ENCODE results near the gene PCNX1.

Gene PCNX1

DNA sequence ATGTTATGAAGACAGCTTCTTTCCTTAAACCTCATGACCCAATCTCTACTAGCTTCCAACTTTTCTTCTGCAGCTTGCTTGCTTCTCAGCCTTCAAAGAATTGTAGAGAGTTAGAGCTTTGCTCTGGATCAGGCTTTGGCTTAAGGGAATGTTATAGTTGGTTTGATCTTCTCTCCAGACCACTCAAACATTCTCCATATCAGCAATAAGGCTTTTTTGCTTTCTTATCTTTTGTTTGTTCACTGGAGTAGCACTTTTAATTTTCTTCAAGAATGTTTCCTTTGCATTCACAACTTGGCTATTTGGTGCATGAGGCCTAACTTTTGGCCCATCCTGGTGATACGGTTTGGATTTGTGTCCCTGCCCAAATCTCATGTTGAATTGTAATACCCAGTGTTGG, 163.8 kb downstream of the PCNX1 start:
- peaks cover 58% of the 10 kb centered on the region for H3K36me3 ChIP-seq (ENCODE audit: insufficient read depth, low read depth, low read length)
- no peaks in the 10 kb centered on the region for H3K9me3 ChIP-seq (ENCODE audit: insufficient read depth, low read depth, low read length)
- H3K9ac ChIP-seq (ENCODE audit: low read depth, low read length): no peak overlapping the region
- no peak overlapping the region for H3K27ac ChIP-seq (ENCODE audit: low read length)
- H3K4me3 ChIP-seq (ENCODE audit: low read length): no peak overlapping the region
- no peaks in the 10 kb centered on the region for H3K4me1 ChIP-seq (ENCODE audit: insufficient read depth, low read length)
- no peaks in the 10 kb centered on the region for H3K27me3 ChIP-seq (ENCODE audit: insufficient read depth, low read length)

- no peaks in the 10 kb centered on the region for H3K4me1 ChIP-seq (ENCODE audit: insufficient read depth, low read length)
- H3K27me3 ChIP-seq (ENCODE audit: insufficient read depth, low read length): no peaks in the 10 kb centered on the region
- no peak overlapping the region for H3K4me3 ChIP-seq (ENCODE audit: low read length)
- peaks cover 72% of the 10 kb centered on the region for H3K36me3 ChIP-seq (ENCODE audit: insufficient read depth, low read depth, low read length)
- no peak overlapping the region for H3K9ac ChIP-seq (ENCODE audit: low read depth, low read length)
- no peak overlapping the region for H3K27ac ChIP-seq (ENCODE audit: low read length)
- peaks cover 18% of the 10 kb centered on the region; the same call in 1 of the 2 replicates for H3K9me3 ChIP-seq (ENCODE audit: insufficient read depth, low read depth, low read length)
Observed at GRCh38 chr14:71076462-71077092, 169.3 kb downstream of the PCNX1 start.

GRCh38 chr14:71078500-71078899, 171.2 kb downstream of the PCNX1 start:
- Histone ChIP-seq H3K4me1 (ENCODE audit: insufficient read depth, low read length) (no peaks in the 10 kb centered on the region), H3K36me3 (ENCODE audit: insufficient read depth, low read depth, low read length) (peaks cover 54% of the 10 kb centered on the region), H3K9me3 (ENCODE audit: insufficient read depth, low read depth, low read length) (peaks cover 18% of the 10 kb centered on the region; the same call in 1 of the 2 replicates), H3K4me3 (ENCODE audit: low read length) (no peak overlapping the region), H3K27me3 (ENCODE audit: insufficient read depth, low read length) (no peaks in the 10 kb centered on the region), H3K27ac (ENCODE audit: low read length) (no peak overlapping the region), H3K9ac (ENCODE audit: low read depth, low read length) (no peak overlapping the region)

GRCh38 chr14:71086567-71086966, 179.3 kb downstream of the PCNX1 start:
- no peaks in the 10 kb centered on the region for H3K4me1 ChIP-seq (ENCODE audit: insufficient read depth, low read length)
- no peak overlapping the region for H3K9ac ChIP-seq (ENCODE audit: low read depth, low read length)
- H3K27ac ChIP-seq (ENCODE audit: low read length): no peak overlapping the region
- H3K4me3 ChIP-seq (ENCODE audit: low read length): no peak overlapping the region
- no peaks in the 10 kb centered on the region for H3K27me3 ChIP-seq (ENCODE audit: insufficient read depth, low read length)
- H3K9me3 ChIP-seq (ENCODE audit: insufficient read depth, low read depth, low read length): no peaks in the 10 kb centered on the region
- peaks cover 55% of the 10 kb centered on the region for H3K36me3 ChIP-seq (ENCODE audit: insufficient read depth, low read depth, low read length)

DNA sequence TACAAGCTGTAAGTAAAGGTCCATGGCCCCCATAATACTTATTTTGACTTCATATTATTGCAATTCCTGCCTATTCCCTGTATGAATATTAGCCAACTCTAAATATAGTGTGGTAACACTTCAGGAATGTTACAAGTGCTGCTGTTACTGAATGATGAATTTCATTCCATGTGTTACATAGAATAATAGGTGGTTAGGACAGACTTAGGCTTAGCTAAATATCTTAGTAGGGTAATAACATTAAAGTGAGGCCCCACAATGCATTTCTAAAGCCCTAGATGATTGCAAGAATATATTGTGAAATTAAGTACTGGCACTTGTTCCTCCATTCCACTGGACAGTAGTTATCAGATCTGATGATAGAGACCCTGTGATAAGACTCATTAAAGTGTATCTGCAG, 182.7 kb downstream of the PCNX1 start:
- no peak overlapping the region for H3K9ac ChIP-seq (ENCODE audit: low read depth, low read length)
- no peaks in the 10 kb centered on the region for H3K4me1 ChIP-seq (ENCODE audit: insufficient read depth, low read length)
- H3K4me3 ChIP-seq (ENCODE audit: low read length): no peak overlapping the region
- H3K36me3 ChIP-seq (ENCODE audit: insufficient read depth, low read depth, low read length): peaks cover 68% of the 10 kb centered on the region
- H3K27ac ChIP-seq (ENCODE audit: low read length): no peak overlapping the region
- H3K27me3 ChIP-seq (ENCODE audit: insufficient read depth, low read length): no peaks in the 10 kb centered on the region
- no peaks in the 10 kb centered on the region for H3K9me3 ChIP-seq (ENCODE audit: insufficient read depth, low read depth, low read length)

DNA sequence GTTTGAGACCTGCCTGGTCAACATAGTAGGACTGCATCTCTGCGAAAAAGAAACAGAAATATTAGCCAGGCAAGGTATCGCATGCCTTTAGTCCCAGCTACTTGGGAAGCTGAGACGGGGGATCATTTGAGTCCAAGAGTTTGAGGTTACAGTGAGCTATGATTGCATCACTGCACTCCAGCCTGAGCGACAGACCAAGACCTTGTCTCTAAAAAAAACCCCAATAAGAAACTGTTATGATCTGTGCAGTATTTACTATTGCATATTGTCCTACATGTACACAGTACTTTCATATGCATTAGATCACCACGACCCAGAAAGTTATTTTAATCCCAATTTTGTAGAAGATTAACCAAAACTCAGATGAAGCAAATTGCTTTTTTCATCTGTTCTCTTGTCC, 187.5 kb downstream of the PCNX1 start:
- Histone ChIP-seq H3K9me3 (ENCODE audit: insufficient read depth, low read depth, low read length) (no peaks in the 10 kb centered on the region), H3K27ac (ENCODE audit: low read length) (no peak overlapping the region), H3K27me3 (ENCODE audit: insufficient read depth, low read length) (no peaks in the 10 kb centered on the region), H3K9ac (ENCODE audit: low read depth, low read length) (no peak overlapping the region), H3K4me1 (ENCODE audit: insufficient read depth, low read length) (no peaks in the 10 kb centered on the region), H3K4me3 (ENCODE audit: low read length) (no peak overlapping the region), H3K36me3 (ENCODE audit: insufficient read depth, low read depth, low read length) (peaks cover 33% of the 10 kb centered on the region)

GRCh38 chr14:71096947-71097346, 189.7 kb downstream of the PCNX1 start:
- Histone ChIP-seq H3K4me3 (ENCODE audit: low read length) (no peak overlapping the region), H3K27ac (ENCODE audit: low read length) (no peak overlapping the region), H3K27me3 (ENCODE audit: insufficient read depth, low read length) (no peaks in the 10 kb centered on the region), H3K36me3 (ENCODE audit: insufficient read depth, low read depth, low read length) (peaks cover 12% of the 10 kb centered on the region; the same call in 1 of the 2 replicates), H3K9me3 (ENCODE audit: insufficient read depth, low read depth, low read length) (no peaks in the 10 kb centered on the region), H3K9ac (ENCODE audit: low read depth, low read length) (no peak overlapping the region), H3K4me1 (ENCODE audit: insufficient read depth, low read length) (no peaks in the 10 kb centered on the region)

- Histone ChIP-seq H3K4me3 (ENCODE audit: low read length) (no peak overlapping the region), H3K27me3 (ENCODE audit: insufficient read depth, low read length) (no peaks in the 10 kb centered on the region), H3K36me3 (ENCODE audit: insufficient read depth, low read depth, low read length) (peaks cover 44% of the 10 kb centered on the region), H3K9ac (ENCODE audit: low read depth, low read length) (no peak overlapping the region), H3K27ac (ENCODE audit: low read length) (no peak overlapping the region), H3K9me3 (ENCODE audit: insufficient read depth, low read depth, low read length) (no peaks in the 10 kb centered on the region), H3K4me1 (ENCODE audit: insufficient read depth, low read length) (no peaks in the 10 kb centered on the region)
Observed at GRCh38 chr14:71103662-71104484, 196.6 kb downstream of the PCNX1 start.

DNA sequence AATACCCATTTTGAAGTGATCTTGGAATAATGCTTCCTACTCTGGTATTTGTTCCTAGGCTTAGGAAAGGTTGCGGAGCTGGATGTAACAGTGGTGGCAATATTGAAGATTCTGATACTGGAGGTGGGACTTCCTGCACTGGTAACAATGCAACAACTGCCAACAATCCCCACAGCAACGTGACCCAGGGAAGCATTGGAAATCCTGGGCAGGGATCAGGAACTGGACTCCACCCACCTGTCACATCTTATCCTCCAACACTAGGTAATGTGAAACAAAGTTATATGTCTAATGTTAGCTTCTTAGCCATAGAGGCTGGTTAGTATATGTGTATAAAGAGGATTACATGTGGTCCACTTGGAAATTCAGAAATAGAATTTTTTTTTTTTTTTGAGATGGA, 197.9 kb downstream of the PCNX1 start:
- H3K4me1 ChIP-seq (ENCODE audit: insufficient read depth, low read length): no peaks in the 10 kb centered on the region
- H3K4me3 ChIP-seq (ENCODE audit: low read length): no peak overlapping the region
- H3K27me3 ChIP-seq (ENCODE audit: insufficient read depth, low read length): no peaks in the 10 kb centered on the region
- no peak overlapping the region for H3K27ac ChIP-seq (ENCODE audit: low read length)
- peaks cover 57% of the 10 kb centered on the region for H3K36me3 ChIP-seq (ENCODE audit: insufficient read depth, low read depth, low read length)
- H3K9me3 ChIP-seq (ENCODE audit: insufficient read depth, low read depth, low read length): no peaks in the 10 kb centered on the region
- H3K9ac ChIP-seq (ENCODE audit: low read depth, low read length): no peak overlapping the region

- Histone ChIP-seq H3K4me1 (ENCODE audit: insufficient read depth, low read length) (no peaks in the 10 kb centered on the region), H3K27ac (ENCODE audit: low read length) (no peak overlapping the region), H3K27me3 (ENCODE audit: insufficient read depth, low read length) (no peaks in the 10 kb centered on the region), H3K4me3 (ENCODE audit: low read length) (no peak overlapping the region), H3K9me3 (ENCODE audit: insufficient read depth, low read depth, low read length) (no peaks in the 10 kb centered on the region), H3K36me3 (ENCODE audit: insufficient read depth, low read depth, low read length) (peaks cover 58% of the 10 kb centered on the region), H3K9ac (ENCODE audit: low read depth, low read length) (no peak overlapping the region)
Observed at GRCh38 chr14:71107921-71108320, 200.7 kb downstream of the PCNX1 start.

DNA sequence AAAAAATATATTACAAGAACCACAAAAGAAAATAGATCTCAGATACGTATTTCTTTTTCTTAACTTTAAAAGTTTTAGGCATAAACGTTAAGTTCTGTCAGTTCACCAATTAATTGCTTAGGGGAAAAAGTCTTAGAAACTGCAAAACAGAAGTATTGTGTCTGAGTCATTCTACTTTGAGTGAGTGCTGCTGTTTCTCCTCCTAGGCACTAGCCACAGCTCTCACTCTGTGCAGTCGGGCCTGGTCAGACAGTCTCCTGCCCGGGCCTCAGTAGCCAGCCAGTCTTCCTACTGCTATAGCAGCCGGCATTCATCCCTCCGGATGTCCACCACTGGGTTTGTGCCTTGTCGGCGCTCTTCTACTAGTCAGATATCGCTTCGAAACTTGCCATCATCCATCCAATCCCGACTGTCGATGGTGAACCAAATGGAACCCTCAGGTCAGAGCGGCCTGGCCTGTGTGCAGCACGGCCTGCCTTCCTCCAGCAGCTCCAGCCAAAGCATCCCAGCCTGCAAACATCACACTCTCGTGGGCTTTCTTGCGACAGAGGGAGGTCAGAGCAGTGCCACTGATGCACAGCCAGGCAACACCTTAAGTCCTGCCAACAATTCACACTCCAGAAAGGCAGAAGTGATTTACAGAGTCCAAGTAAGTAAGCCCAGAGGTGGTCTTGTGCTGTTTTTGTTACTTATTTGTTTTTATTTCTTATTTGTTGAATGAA, 201.3 kb downstream of the PCNX1 start:
- no peaks in the 10 kb centered on the region for H3K9me3 ChIP-seq (ENCODE audit: insufficient read depth, low read depth, low read length)
- H3K27ac ChIP-seq (ENCODE audit: low read length): no peak overlapping the region
- no peak overlapping the region for H3K9ac ChIP-seq (ENCODE audit: low read depth, low read length)
- no peak overlapping the region for H3K4me3 ChIP-seq (ENCODE audit: low read length)
- peaks cover 52% of the 10 kb centered on the region for H3K36me3 ChIP-seq (ENCODE audit: insufficient read depth, low read depth, low read length)
- H3K4me1 ChIP-seq (ENCODE audit: insufficient read depth, low read length): no peaks in the 10 kb centered on the region
- no peaks in the 10 kb centered on the region for H3K27me3 ChIP-seq (ENCODE audit: insufficient read depth, low read length)

Measured in iPS-20b (cell line).